GM12874 (cell line): ENCODE data around the gene CTSW.

Experiments
- TF ChIP-seq, protein P1 (sequence below): IDR thresholded peaks from 2 replicates; pipeline ENCODE4 v1.5.1; 2011; ENCODE audit warnings: low read depth, mild to moderate bottlenecking, control low read depth, low read length, moderate library complexity; ENCODE audit not compliant: insufficient read depth

Gene CTSW

DNA sequence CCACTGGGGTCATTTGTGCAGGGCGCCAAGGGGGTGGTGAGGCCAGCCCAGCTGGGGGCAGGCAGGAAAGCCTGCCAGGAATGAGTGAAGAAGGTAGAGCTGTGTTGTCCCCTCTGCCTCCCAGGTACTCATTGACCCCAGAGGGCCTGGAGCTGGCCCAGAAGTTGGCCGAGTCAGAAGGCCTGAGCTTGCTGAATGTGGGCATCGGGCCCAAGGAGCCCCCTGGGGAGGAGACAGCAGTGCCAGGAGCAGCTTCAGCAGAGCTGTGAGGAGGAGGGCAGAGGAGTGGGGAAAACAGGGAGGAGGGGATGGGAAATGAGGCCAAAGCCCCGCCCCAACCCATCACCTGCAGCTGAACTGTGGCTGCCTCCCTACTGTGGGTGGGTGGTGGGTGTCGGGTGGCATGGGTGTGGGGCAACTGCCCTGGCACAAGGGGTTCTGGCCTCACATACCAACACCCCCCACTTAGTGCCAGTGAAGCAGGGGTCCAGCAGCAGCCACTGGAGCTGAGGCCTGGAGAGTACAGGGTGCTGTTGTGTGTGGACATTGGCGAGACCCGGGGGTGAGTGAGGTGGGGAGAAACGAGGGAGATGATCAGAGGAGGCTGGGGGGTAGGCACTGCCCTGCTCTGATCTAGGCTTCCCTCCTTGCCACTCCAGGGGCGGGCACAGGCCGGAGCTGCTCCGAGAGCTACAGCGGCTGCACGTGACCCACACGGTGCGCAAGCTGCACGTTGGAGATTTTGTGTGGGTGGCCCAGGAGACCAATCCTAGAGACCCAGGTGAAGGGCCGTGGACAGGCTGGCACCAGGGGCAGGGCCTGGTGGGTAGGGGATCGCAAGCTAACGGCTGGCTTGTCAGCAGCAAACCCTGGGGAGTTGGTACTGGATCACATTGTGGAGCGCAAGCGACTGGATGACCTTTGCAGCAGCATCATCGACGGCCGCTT is 16.4 kb upstream of the CTSW start:
- TF ChIP-seq, protein P1, sequence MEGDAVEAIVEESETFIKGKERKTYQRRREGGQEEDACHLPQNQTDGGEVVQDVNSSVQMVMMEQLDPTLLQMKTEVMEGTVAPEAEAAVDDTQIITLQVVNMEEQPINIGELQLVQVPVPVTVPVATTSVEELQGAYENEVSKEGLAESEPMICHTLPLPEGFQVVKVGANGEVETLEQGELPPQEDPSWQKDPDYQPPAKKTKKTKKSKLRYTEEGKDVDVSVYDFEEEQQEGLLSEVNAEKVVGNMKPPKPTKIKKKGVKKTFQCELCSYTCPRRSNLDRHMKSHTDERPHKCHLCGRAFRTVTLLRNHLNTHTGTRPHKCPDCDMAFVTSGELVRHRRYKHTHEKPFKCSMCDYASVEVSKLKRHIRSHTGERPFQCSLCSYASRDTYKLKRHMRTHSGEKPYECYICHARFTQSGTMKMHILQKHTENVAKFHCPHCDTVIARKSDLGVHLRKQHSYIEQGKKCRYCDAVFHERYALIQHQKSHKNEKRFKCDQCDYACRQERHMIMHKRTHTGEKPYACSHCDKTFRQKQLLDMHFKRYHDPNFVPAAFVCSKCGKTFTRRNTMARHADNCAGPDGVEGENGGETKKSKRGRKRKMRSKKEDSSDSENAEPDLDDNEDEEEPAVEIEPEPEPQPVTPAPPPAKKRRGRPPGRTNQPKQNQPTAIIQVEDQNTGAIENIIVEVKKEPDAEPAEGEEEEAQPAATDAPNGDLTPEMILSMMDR: no peak

DNA sequence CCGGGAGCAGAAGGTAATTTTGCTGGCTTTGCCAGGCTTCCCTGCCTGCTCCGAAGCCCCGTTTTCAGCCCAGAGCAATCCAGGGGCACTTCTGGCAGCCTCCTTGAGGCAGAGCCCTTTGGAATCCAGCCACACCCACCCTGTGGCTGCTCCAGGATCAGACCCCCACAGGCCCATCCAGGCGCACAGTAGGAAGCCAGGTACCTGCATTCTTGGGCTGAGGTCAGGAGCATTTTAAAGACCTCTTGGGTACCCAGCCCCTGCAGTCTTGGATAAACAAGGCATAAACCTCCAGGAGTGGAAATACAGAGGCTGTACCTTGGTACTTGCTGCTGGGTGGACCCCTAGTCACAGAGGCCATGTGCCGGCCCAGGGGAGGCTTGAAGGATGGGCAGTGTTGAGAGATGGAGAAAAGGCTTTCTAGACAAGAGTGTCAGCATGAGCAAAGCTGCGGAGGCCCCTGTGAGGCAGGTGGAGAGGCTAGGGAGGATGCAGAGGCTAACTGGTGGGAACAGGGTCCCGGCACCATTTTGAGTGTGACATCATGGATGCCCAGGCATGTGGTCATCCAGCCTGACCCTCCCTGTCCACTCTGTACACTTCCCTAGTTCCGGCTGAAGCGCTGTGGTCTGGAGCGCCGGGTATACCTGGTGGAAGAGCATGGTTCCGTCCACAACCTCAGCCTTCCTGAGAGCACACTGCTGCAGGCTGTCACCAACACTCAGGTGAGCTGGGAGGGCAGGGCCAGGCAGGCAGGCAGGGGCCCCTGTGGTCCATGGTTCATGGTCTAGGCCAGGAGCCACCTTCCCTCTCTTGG is 15.5 kb upstream of the CTSW start:
- TF ChIP-seq, protein P1: no peak

DNA sequence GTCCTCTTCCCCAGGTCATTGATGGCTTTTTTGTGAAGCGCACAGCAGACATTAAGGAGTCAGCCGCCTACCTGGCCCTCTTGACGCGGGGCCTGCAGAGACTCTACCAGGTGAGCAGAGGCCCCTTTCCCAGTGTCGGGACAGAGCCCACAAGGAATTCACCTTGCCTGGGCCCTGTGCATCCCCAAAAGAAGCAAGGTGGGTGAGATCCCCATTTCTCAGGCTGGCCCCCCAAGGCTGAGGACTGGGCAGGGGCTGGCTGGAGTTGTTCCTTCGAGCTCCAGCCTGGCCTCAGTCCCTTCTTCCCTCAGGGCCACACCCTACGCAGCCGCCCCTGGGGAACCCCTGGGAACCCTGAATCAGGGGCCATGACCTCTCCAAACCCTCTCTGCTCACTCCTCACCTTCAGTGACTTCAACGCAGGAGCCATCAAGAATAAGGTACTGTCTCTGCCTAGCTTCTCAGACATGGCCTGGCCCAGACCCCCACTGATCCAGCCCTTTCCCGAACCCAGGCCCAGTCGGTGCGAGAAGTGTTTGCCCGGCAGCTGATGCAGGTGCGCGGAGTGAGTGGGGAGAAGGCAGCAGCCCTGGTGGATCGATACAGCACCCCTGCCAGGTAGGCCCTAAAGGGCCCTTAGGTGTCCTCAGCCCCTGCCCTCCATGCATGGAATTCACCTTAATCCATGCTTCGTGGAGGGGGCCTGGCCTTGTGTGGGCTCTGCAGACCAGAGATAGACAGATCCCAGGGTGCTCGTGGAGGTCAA is 14.7 kb upstream of the CTSW start:
- TF ChIP-seq, protein P1: no peak

DNA sequence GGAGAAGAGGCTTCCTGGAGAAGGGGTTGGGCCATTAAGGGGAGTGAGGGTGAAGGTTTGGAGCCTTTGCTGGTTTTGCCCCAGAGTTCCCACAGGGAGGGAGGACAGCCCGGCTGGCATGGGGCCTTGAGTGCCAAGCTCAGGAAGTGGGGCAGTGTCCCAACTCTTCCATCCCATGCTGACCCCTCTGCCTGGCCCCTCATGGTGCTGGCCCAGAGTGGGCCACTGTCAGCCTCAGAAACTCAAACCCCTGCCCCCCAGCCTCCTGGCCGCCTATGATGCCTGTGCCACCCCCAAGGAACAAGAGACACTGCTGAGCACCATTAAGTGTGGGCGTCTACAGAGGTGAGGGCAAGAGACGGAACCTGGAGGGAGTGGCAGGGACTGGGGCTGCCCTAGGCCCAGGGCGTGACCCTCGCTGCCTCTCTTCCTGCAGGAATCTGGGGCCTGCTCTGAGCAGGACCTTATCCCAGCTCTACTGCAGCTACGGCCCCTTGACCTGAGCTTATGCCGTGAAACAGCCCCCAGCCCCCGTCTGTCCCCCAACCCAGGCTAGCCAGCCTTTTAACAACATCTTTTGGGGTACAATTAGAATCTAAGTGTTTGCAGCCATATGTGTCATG is 14.0 kb upstream of the CTSW start:
- TF ChIP-seq, protein P1: no peak

DNA sequence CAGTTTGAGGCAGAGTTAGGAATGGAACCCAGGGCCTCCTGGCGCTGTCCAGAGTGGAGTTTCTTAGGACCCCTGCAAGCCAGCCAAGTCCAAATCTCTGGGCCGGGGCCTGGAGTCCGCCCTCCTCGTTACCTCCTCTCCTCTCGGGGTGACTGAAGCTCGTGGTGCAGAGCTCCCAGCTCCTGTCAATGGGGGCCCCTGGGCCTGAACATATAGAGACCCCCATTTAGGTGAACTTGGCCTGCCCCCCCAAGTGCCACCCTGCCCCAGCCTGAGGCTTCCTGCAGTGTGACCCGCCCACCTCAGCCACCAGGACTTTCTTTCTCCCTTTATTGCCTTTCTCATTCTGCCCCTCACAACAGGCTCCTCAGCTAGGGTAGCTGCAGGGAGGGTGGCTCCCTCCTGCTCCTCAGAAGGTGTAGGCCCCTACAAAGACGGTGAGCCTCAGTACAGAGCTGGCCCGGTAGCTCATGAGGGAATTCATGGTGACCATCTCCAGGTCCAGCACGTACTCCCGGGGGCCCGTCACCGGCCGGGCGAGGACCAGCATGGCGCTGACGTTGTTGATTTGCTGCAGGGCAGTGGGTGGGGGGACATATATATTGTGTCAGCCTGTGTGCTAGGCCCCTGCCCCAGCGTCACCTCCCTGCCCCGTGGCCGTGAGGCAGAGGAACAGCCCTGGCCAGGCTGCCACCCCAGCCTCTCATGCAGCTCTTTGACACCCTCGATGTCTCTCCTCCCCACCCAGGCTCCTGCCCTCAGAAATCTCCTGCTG is 12.9 kb upstream of the CTSW start:
- TF ChIP-seq, protein P1: no peak

DNA sequence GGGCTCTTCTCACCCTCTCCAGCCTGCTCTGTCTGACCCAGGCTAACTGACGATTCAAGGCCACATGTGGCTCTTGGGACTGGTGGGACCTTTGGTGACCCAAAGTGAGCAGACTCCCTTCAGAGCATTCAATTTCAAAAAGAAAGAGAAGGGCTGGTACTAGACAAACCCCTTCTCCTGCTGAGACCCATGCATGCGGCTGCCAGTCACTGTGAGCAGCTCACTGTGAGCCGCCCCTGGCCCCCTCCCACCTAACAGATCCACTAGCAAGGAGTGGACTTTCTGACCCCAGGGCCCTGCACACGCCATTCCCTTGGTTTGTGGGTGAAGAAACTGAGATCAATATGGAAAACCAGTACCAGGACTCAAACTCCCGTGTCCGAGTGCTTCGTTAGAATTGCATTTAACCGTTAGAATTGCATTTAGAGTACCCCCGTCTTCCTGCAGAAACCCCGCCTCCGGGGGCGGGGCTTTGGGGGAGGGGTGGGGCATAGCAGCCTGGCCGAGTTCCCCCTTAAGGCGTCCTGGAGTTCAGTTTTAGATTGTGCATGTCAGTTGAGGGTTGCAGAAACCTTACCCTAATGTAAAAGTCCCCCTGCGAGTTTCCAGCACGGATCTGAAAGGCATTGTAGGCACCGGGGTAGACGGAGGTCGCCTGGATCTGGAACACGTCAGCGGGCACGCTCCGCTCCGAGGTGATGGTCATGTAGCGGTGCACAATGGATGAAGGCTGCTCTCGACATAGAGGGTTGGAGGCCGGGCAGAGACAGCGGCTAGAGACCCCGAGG is 12.2 kb upstream of the CTSW start:
- TF ChIP-seq, protein P1: no peak
